GM12865 (cell line): Measurements from ENCODE around the gene ANKZF1.

Experiments used
- DNase-seq: peaks from one replicate; pipeline ENCODE4 v3.0.0; 2010; ENCODE audit warnings: low read depth
- H3K4me3 ChIP-seq: 2 replicates; pipeline ENCODE4 v1.5.1; 2011; ENCODE audit warnings: mild to moderate bottlenecking, low read depth, low read length, control low read depth
- TF ChIP-seq, protein P1 (sequence below): IDR thresholded peaks from 2 replicates; pipeline ENCODE4 v1.5.1; 2011; ENCODE audit warnings: low read length, control low read depth, low read depth, inconsistent platforms; ENCODE audit not compliant: insufficient read depth; ENCODE audit errors: missing control alignments

Gene ANKZF1

DNA sequence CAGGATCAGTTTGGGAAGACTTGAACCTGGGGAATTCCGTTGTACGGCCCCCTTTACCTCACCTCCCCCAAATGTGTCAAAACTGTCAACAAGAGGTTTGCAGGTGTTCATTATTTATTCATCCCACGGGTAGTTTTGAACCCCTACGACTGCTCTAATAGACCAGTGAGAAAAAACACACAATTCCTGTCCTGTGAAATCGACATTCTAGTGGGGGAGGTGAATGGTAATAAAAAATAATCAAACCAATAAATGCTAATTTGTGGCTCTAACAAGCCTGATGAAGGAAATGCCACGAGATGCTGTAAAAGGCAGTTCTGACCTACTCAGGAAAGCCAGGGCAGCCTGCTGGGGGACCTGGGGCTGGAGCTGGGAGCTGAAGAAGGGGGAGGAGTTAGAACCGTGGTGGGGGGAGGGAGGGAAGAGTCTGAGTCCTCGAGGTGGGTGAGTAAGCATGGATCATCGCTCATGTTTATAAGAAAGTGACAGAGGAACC lies 49.1 kb downstream of the ANKZF1 start:
- peak; percentile 36 for DNase-seq
- TF ChIP-seq, protein P1, sequence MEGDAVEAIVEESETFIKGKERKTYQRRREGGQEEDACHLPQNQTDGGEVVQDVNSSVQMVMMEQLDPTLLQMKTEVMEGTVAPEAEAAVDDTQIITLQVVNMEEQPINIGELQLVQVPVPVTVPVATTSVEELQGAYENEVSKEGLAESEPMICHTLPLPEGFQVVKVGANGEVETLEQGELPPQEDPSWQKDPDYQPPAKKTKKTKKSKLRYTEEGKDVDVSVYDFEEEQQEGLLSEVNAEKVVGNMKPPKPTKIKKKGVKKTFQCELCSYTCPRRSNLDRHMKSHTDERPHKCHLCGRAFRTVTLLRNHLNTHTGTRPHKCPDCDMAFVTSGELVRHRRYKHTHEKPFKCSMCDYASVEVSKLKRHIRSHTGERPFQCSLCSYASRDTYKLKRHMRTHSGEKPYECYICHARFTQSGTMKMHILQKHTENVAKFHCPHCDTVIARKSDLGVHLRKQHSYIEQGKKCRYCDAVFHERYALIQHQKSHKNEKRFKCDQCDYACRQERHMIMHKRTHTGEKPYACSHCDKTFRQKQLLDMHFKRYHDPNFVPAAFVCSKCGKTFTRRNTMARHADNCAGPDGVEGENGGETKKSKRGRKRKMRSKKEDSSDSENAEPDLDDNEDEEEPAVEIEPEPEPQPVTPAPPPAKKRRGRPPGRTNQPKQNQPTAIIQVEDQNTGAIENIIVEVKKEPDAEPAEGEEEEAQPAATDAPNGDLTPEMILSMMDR, result no peak
- H3K4me3 ChIP-seq, result peak overlapping the region; percentile 47

GRCh38 chr2:219279151-219279915 lies 49.7 kb downstream of the ANKZF1 start, which contains the start of gene DNAJB2:
Gene DNAJB2, plus strand, starts transcription at chr2:219279366. Its CDS starts 468 bp downstream, at chr2:219279834.
- peak; percentile 99 for DNase-seq
- peak within 1 kb of the TSS; percentile 75 for H3K4me3 ChIP-seq
- TF ChIP-seq, protein P1, result no peak

DNA sequence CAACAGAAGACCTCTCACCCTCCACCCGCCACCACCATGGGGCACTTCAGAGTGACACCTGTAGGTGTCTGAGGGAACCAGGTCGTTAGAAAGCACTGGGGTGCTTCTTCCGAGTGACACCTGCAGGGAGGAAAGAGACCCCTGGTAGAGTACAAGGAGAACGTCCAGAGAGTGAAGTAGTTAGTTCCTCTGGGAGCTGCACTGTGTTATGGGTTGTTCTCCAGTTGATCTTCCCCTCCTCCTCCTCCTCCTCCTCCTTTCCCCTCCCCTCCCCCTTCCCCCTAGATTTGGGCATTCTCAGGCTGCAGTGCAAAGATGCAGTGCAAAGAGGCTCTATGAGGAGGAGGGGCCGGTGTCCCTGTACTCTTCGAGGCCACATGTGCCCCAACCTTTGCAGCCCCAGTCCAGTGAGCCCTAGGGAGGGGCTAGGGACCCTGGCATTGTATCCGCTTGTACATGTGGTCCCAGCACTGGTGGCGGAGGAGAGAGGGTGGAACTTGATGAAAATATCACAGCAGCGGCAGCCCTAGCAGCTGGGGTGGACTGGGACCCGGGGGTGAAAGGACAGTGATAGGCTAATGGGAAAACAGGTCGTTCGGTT lies 50.4 kb downstream of the ANKZF1 start:
- DNase-seq, result no peak
- H3K4me3 ChIP-seq, result peak overlapping the region; percentile 75
- TF ChIP-seq, protein P1, result peak; percentile 29

DNA sequence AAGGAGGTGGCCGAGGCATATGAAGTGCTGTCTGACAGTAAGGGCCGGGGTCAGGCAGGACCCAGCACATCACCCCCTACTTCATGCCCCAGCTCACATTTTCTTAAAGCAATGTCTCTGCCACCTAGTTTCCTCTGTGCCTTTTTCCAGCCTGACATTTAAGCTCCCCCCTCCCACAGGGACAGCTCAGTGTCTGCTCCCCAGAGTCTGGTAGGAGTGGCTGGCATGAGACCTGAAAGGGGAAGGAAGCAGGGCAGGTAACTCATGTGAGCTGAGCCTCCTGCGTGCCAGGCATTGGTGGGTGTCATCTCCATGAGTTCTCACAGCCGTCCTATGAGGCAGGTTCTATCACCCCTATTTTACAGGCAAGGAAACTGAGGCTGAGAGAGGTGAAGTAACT lies 51.0 kb downstream of the ANKZF1 start:
- DNase-seq, result no peak
- TF ChIP-seq, protein P1, result no peak
- H3K4me3 ChIP-seq, result no peak overlapping the region

- no peak for DNase-seq
- TF ChIP-seq, protein P1, result no peak
- H3K4me3 ChIP-seq, result no peak overlapping the region
These were observed 52.0 kb downstream of the ANKZF1 start for GRCh38 chr2:219281588-219281987.

- DNase-seq, result no peak
- TF ChIP-seq, protein P1, result no peak
- no peak overlapping the region for H3K4me3 ChIP-seq
These were observed 52.8 kb downstream of the ANKZF1 start for GRCh38 chr2:219282375-219282774.
